ENCODE results near the gene MACF1.
"Not testable (repeated sequence)": the region's sequence is repeated elsewhere in the genome, so short reads cannot be mapped to it uniquely, and the experiment has no call there.

MACF1 gene

GRCh38 chr1:39458991-39459390 lies 254.5 kb downstream of the MACF1 start:
- H2BK12ac ChIP-seq (ENCODE audit: low read length): no peak overlapping the region
- H3K27ac ChIP-seq (ENCODE audit: low read depth, low read length): no peak overlapping the region
- no peaks in the 10 kb centered on the region for H3K27me3 ChIP-seq (ENCODE audit: insufficient read depth, low read length)
- no peak overlapping the region for H2AFZ ChIP-seq (ENCODE audit: insufficient read depth, low read length, poor library complexity)
- H3K4me3 ChIP-seq (ENCODE audit: low read depth, low read length): no peak overlapping the region
- H3K4me2 ChIP-seq (ENCODE audit: low read length): no peak overlapping the region
- no peak overlapping the region for H2BK120ac ChIP-seq (ENCODE audit: insufficient read depth, low read length, poor library complexity)
- no peak overlapping the region for H3K4ac ChIP-seq (ENCODE audit: low read depth, low read length)
- H2AK5ac ChIP-seq (ENCODE audit: low read length): no peak overlapping the region
- H3K79me2 ChIP-seq (ENCODE audit: control insufficient read depth, insufficient read depth, low read length, poor library complexity): no peaks in the 10 kb centered on the region
- peaks cover 45 to 76% of the 10 kb centered on the region in 2 experiments for H3K36me3 ChIP-seq (ENCODE audit: control insufficient read depth in 1 of 2, insufficient read depth in 2 of 2, low read length in 2 of 2)
- no peak overlapping the region for H3K18ac ChIP-seq (ENCODE audit: low read length)
- H3K14ac ChIP-seq (ENCODE audit: low read length): no peak overlapping the region
- no peaks in the 10 kb centered on the region for H3K4me1 ChIP-seq (ENCODE audit: control insufficient read depth in 1 of 2, insufficient read depth in 2 of 2, low read length in 2 of 2)
- no peaks in the 10 kb centered on the region for H3K9me3 ChIP-seq (ENCODE audit: insufficient read depth, low read depth, low read length)
- H4K12ac ChIP-seq (ENCODE audit: low read depth, low read length): no peak overlapping the region
- no peaks in the 10 kb centered on the region for H3K79me1 ChIP-seq (ENCODE audit: low read length)
- no peak overlapping the region for H4K8ac ChIP-seq (ENCODE audit: low read depth, low read length)
- H3K9ac ChIP-seq (ENCODE audit: low read length): no peak overlapping the region
- no peak overlapping the region for H4K91ac ChIP-seq (ENCODE audit: low read depth, low read length)
- no CpG with 5 or more reads among the region's 4 CpGs for WGBS (ENCODE audit: extremely low coverage, insufficient coverage, insufficient read length)
- no peak overlapping the region for H3K23ac ChIP-seq (ENCODE audit: low read length)
- no peak for DNase-seq
- H2BK5ac ChIP-seq (ENCODE audit: low read depth, low read length, poor library complexity): no peak overlapping the region

GRCh38 chr1:39462074-39462473 lies 257.6 kb downstream of the MACF1 start:
- Histone ChIP-seq H3K79me2 (ENCODE audit: control insufficient read depth, insufficient read depth, low read length, poor library complexity) (no peaks in the 10 kb centered on the region), H2AFZ (ENCODE audit: insufficient read depth, low read length, poor library complexity) (no peak overlapping the region), H3K23ac (ENCODE audit: low read length) (peak overlapping the region; percentile 6), H3K9ac (ENCODE audit: low read length) (no peak overlapping the region), H3K4me3 (ENCODE audit: low read depth, low read length) (no peak overlapping the region), H2BK120ac (ENCODE audit: insufficient read depth, low read length, poor library complexity) (no peak overlapping the region), H3K27me3 (ENCODE audit: insufficient read depth, low read length) (no peaks in the 10 kb centered on the region), H3K9me3 (ENCODE audit: insufficient read depth, low read depth, low read length) (no peaks in the 10 kb centered on the region), H3K14ac (ENCODE audit: low read length) (no peak overlapping the region), H2BK12ac (ENCODE audit: low read length) (no peak overlapping the region), H4K8ac (ENCODE audit: low read depth, low read length) (no peak overlapping the region), H3K27ac (ENCODE audit: low read depth, low read length) (no peak overlapping the region), H2AK5ac (ENCODE audit: low read length) (no peak overlapping the region), H4K12ac (ENCODE audit: low read depth, low read length) (no peak overlapping the region), H3K4ac (ENCODE audit: low read depth, low read length) (no peak overlapping the region), H2BK5ac (ENCODE audit: low read depth, low read length, poor library complexity) (no peak overlapping the region), H3K4me2 (ENCODE audit: low read length) (no peak overlapping the region), H3K18ac (ENCODE audit: low read length) (no peak overlapping the region), H3K79me1 (ENCODE audit: low read length) (no peaks in the 10 kb centered on the region), H3K4me1 (ENCODE audit: control insufficient read depth in 1 of 2, insufficient read depth in 2 of 2, low read length in 2 of 2) (no peaks in the 10 kb centered on the region), H3K36me3 (ENCODE audit: control insufficient read depth in 1 of 2, insufficient read depth in 2 of 2, low read length in 2 of 2) (peaks cover 41 to 67% of the 10 kb centered on the region in 2 experiments), H4K91ac (ENCODE audit: low read depth, low read length) (no peak overlapping the region)
- DNase-seq: no peak
- no CpG with 5 or more reads among the region's 1 CpG for WGBS (ENCODE audit: extremely low coverage, insufficient coverage, insufficient read length)

- Histone ChIP-seq H4K12ac (ENCODE audit: low read depth, low read length) (no peak overlapping the region), H2AK5ac (ENCODE audit: low read length) (no peak overlapping the region), H3K18ac (ENCODE audit: low read length) (no peak overlapping the region), H4K91ac (ENCODE audit: low read depth, low read length) (no peak overlapping the region), H3K79me1 (ENCODE audit: low read length) (no peaks in the 10 kb centered on the region), H3K4me2 (ENCODE audit: low read length) (no peak overlapping the region), H3K27ac (ENCODE audit: low read depth, low read length) (no peak overlapping the region), H3K9ac (ENCODE audit: low read length) (no peak overlapping the region), H3K14ac (ENCODE audit: low read length) (no peak overlapping the region), H2BK5ac (ENCODE audit: low read depth, low read length, poor library complexity) (no peak overlapping the region), H3K36me3 (ENCODE audit: control insufficient read depth in 1 of 2, insufficient read depth in 2 of 2, low read length in 2 of 2) (peaks cover 32 to 49% of the 10 kb centered on the region in 2 experiments), H3K79me2 (ENCODE audit: control insufficient read depth, insufficient read depth, low read length, poor library complexity) (no peaks in the 10 kb centered on the region), H4K8ac (ENCODE audit: low read depth, low read length) (no peak overlapping the region), H3K4me3 (ENCODE audit: low read depth, low read length) (no peak overlapping the region), H3K23ac (ENCODE audit: low read length) (no peak overlapping the region), H3K9me3 (ENCODE audit: insufficient read depth, low read depth, low read length) (no peaks in the 10 kb centered on the region), H2AFZ (ENCODE audit: insufficient read depth, low read length, poor library complexity) (no peak overlapping the region), H2BK12ac (ENCODE audit: low read length) (no peak overlapping the region), H3K4ac (ENCODE audit: low read depth, low read length) (no peak overlapping the region), H3K27me3 (ENCODE audit: insufficient read depth, low read length) (no peaks in the 10 kb centered on the region), H3K4me1 (ENCODE audit: control insufficient read depth in 1 of 2, insufficient read depth in 2 of 2, low read length in 2 of 2) (no peaks in the 10 kb centered on the region), H2BK120ac (ENCODE audit: insufficient read depth, low read length, poor library complexity) (no peak overlapping the region)
- DNase-seq: no peak
- no CpG with 5 or more reads among the region's 3 CpGs for WGBS (ENCODE audit: extremely low coverage, insufficient coverage, insufficient read length)
These were observed 262.1 kb downstream of the MACF1 start for GRCh38 chr1:39466413-39467107.

- DNase-seq; H3K27me3 ChIP-seq (ENCODE audit: insufficient read depth, low read length); H3K79me1 ChIP-seq (ENCODE audit: low read length): not testable (repeated sequence)
These were observed 262.7 kb downstream of the MACF1 start for GRCh38 chr1:39467108-39467720.

More at GRCh38 chr1:39467108-39467720, 262.7 kb downstream of the MACF1 start:
- not testable (repeated sequence) for H2AK5ac ChIP-seq (ENCODE audit: low read length); H2BK12ac ChIP-seq (ENCODE audit: low read length); H3K4me2 ChIP-seq (ENCODE audit: low read length); H3K4me3 ChIP-seq (ENCODE audit: low read depth, low read length); H2BK120ac ChIP-seq (ENCODE audit: insufficient read depth, low read length, poor library complexity); H2BK5ac ChIP-seq (ENCODE audit: low read depth, low read length, poor library complexity); H2AFZ ChIP-seq (ENCODE audit: insufficient read depth, low read length, poor library complexity); H3K27ac ChIP-seq (ENCODE audit: low read depth, low read length); H3K18ac ChIP-seq (ENCODE audit: low read length); H3K4ac ChIP-seq (ENCODE audit: low read depth, low read length); H3K4me1 ChIP-seq (ENCODE audit: control insufficient read depth in 1 of 2, insufficient read depth in 2 of 2, low read length in 2 of 2); H4K91ac ChIP-seq (ENCODE audit: low read depth, low read length); H3K9me3 ChIP-seq (ENCODE audit: insufficient read depth, low read depth, low read length); H3K14ac ChIP-seq (ENCODE audit: low read length); H4K12ac ChIP-seq (ENCODE audit: low read depth, low read length); H3K9ac ChIP-seq (ENCODE audit: low read length); H3K23ac ChIP-seq (ENCODE audit: low read length); H3K79me2 ChIP-seq (ENCODE audit: control insufficient read depth, insufficient read depth, low read length, poor library complexity); H4K8ac ChIP-seq (ENCODE audit: low read depth, low read length)
- peaks cover 30 to 45% of the 10 kb centered on the region in 2 experiments for H3K36me3 ChIP-seq (ENCODE audit: control insufficient read depth in 1 of 2, insufficient read depth in 2 of 2, low read length in 2 of 2)
- WGBS (ENCODE audit: extremely low coverage, insufficient coverage, insufficient read length): no CpG with 5 or more reads among the region's 16 CpGs
